GM19043 (cell line): ENCODE measurements around the gene ACVR2A.
A peak's percentile ranks its signal among the peaks of the same experiment; 100 is the strongest.

Source experiments
- ATAC-seq: cut with Tn5 transposase; IDR thresholded peaks from one replicate; pipeline ENCODE4 v1.9.1; 2021; ENCODE audit warnings: low read depth; ENCODE audit not compliant: unreplicated experiment

Gene ACVR2A

DNA sequence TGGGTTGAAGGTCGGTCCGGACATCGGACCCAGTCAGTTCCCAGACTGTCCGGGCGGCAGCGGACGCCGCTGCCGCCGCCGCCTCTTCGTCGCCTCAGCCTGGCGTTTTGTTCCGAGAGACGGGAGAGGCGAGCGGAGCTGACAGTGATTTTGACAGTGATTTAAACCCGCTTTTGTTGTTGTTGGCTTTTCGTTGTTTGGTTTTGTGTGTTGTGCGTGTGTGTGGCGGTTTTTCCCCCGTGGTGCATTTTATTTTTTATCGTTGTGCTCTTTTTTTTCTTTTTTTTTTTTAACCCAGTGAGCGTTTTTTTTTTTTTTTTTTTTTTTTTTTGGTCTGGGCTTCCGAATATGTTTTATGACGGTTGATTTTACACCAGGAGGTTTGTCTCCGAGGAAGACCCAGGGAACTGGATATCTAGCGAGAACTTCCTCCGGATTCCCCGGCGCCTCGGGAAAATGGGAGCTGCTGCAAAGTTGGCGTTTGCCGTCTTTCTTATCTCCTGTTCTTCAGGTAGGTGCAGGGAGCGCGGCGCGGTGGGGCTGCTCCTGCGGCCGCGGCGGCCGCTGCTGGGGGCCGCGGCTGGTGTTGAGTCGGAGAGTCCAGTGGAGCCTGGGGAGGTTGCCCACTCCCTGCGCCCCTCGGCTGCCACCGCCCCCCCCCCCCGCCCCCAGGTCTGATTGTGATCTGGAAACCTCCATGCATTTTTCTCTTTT is at the start of gene ACVR2A:
TSS of gene ACVR2A (plus strand) at position 333 of the 714 bp plus-strand sequence. CDS start at position 457, 124 bp downstream.
- peak; percentile 33 for ATAC-seq

DNA sequence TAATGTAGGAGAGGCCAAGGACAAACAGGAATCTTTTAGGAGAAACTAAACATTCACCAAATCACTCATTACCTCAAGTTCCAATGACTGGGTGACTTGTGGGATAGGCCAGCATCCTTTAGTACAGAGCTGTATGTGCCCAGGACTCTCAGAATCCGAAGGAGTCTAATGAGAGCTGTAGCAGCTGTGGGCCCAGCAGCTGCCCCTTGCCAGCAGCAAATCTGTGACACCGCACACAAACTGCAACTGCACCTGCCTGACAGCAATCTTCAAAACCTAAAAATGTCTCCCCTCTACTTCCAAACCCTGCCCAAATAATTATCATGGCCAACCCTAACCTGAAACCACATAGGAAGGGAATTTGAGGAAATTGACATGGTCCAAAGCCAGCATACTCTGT is 44.5 kb upstream of the ACVR2A start:
- ATAC-seq = no peak

DNA sequence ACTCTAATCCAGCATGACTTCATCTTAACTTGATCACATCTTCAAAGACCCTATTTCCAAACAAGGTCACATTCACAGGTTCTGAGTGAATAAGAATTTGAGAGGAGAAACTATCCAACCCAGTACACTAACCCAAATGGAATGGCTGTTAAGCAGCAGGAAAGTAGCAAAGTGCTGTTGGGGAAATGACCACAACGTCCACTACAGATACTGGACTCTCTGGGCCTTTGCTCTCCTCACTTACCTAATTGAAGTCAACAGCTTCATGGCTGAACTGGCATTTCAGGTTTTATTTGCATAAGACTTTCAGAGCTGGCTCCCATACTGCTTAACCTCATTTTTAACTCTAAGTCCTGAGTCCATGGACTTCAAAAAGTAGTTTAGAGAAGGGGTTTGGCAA is 38.0 kb upstream of the ACVR2A start:
- ATAC-seq = no peak

DNA sequence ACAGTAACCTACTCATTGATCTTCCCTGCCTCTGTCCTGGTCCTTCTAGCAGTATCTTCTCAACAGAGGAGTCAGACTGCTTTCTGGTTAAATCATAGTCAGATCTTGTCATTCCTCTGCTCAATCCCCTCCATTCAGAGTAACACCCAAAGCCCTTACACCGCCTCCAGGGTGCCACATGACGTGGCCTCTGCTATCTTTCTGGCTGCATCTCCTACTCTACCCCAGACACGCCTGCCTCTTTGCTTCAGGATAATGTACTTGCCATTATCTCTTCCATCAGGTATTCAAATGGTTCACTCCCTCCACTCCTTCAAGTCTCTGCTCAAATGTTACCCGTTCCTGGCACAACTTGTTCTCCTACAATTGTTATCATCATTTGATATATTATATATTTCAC is 36.3 kb upstream of the ACVR2A start:
- ATAC-seq = no peak

DNA sequence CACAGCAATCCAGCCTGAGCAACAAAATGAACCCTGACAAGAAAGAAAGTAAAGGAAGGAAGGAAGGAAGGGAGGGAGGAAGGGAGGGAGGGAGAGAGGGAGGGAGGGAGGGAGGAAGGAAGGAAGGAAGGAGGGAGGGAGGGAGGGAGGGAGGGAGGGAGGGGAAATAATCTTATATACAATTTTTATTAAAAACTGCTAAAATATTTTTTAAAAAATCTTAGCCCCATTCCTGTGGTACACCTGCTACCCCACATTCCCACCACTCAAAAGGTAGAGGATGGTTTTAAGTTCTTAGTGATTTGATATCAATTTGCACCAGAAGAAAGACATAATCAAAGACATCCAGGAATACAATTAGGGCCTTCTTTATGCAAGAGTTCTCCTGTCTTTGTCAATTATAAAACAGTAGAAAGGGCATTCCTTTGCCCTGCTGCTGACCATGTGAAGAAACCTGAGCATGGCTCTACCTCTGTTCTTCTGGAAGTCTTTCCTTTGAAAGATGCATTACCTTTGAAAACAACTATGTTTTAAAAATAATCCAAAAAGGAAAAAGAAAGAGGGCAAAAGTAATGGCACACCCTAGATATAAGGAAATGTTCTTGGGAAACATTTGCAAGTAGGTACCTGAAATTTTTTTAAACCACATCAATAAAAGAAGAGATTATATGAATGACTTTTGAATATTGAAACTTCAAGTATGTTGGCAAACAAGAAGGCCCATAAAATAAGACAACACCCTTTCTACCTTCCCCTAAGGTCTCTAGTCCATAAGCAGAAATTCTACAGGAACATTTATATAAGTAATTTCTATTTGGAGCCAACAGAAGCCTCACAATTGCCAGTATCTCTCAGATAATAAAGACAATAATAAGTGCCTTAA is 33.7 kb upstream of the ACVR2A start:
- no peak for ATAC-seq

DNA sequence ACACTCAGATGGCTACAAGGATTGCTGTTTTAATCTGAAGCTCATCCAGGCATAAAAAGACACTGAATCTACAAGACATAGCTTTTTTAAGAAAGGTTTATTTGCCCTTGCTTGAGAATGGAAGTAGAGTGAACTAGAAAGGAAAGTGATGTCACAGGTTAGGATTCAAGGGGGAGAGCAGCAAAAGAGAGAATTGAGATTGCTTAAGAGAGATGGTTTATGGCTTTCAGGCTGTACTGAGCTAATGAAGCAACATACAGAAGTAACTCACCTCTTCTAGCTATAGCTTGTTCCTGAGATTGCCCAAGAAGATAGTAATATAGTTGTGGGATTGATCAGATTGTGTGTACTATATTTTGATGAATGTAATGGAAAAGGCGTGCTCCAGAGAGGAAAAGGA is 26.1 kb upstream of the ACVR2A start:
- ATAC-seq = no peak

DNA sequence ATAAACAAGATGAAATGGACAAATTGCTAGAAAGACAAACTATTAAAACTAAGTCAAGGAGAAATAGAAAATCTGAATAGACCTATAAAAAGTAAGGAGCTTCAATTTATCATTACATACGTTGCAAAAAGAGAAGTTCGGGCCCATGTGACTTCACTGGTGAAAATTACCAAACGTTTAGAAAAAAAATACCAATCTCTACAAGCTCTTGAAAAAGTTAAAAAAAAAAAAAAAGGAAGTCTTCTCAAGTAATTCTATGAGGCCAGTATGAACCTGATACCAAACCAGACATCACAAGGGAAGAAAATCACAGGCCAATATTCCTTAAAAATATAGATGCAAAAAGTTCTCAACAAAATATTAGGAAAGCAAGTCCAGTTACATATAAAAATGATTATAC is 20.2 kb upstream of the ACVR2A start:
- no peak for ATAC-seq

DNA sequence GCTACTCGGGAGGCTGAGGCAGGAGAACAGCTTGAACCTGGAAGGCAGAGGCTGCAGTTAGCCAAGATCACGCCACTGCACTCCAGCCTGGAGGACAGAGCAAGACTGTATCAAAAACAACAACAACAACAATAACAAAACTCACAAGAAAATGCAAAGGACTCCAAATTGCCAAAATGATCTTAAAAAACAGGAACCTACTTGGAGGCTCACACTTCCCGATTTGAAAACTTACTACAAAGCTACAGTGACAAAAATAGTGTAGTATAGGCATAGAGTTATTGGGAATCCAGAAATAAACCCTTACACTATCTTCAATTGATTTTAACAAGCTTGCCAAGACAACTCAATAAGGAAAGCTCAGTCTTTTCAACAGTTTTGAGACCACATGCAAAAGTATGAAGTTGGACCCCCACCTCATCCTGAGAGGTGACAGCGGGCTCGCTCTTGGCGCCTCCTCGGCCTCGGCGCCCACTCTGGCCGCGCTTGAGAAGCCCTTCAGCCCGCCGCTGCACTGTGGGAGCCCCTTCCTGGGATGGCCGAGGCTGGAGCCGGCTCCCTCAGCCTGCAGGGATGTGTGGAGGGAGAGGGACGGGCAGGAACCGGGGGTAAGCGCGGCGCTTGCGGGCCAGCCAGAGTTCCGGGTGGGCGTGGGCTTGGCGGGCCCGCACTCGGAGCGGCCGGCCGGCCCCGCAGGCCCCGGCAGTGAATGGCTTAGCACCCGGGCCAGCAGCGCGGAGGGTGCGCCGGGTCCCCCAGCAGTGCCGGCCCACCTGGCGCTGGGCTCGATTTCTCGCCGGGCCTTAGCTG is 18.3 kb upstream of the ACVR2A start:
- no peak for ATAC-seq

DNA sequence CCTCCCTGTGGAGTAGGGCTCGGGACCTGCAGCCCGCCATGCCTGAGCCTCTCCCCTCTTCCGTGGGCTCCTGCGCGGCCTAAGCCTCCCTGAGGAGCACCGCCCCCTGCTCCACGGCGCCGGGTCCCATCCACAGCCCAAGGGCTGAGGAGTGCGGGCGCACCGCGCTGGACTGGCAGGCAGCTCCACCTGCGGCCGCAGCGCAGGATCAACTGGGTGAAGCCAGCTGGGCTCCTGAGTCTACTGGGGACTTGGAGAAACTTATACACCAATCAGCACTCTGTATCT is 17.8 kb upstream of the ACVR2A start:
- no peak for ATAC-seq

DNA sequence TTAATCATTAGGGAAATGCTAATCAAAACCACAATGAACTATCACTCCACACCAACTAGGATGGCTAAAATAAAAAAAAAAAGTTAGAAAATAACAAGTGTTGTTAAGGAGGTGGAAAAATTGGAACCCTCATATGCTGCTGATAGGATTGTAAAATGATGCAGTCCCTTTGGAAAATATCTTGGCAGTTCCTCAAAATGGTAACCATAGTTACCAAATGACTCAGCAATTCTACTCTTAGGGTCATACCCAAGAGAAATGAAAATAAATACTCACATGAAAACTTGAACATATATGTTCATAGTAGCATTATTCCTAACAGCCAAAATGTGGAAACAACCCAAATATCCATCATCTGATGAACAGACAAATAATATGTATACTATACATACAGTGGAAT is 15.7 kb upstream of the ACVR2A start:
- ATAC-seq = no peak

DNA sequence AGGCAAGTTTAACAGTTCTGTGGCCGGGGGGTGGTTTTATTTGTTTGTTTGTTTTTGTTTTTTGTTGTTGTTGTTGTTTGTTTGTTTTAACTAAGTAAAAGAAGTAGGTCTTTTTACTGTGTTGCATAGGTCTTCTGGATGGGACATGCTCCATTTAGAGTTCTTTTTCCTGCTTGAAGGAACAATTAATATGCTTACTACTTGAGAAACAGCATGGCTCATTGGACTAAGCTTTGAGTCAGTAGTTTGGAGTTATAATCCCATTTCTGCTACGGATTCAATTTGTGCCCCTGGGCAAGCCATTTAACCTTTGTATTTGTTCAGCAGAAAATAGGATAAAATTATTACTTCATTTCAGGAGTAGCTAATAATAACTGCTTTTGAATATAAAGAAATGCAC is 8.7 kb upstream of the ACVR2A start:
- ATAC-seq = no peak

DNA sequence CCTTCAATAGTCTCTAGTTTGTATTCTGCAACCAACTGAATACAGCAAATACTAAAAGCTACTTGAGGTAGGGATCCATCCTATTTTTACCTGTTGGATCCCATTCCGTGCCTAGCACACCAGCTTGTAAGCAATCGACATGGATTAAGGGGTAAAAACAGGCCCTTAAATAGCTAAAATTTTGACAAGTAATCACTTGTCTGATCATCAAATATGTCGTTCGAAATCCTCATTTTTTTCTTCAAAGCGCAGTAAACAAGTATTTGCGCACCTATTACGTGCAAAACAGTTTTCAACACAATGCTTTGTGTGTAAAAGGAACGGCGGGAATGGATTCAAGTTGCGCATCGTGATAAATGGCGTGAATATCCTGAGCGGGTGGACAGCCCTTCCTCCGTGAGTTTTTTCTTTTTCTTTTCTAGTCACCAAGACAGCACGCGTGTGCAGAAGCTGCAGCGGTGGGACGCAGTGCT is 1.4 kb upstream of the ACVR2A start:
- ATAC-seq = no peak

DNA sequence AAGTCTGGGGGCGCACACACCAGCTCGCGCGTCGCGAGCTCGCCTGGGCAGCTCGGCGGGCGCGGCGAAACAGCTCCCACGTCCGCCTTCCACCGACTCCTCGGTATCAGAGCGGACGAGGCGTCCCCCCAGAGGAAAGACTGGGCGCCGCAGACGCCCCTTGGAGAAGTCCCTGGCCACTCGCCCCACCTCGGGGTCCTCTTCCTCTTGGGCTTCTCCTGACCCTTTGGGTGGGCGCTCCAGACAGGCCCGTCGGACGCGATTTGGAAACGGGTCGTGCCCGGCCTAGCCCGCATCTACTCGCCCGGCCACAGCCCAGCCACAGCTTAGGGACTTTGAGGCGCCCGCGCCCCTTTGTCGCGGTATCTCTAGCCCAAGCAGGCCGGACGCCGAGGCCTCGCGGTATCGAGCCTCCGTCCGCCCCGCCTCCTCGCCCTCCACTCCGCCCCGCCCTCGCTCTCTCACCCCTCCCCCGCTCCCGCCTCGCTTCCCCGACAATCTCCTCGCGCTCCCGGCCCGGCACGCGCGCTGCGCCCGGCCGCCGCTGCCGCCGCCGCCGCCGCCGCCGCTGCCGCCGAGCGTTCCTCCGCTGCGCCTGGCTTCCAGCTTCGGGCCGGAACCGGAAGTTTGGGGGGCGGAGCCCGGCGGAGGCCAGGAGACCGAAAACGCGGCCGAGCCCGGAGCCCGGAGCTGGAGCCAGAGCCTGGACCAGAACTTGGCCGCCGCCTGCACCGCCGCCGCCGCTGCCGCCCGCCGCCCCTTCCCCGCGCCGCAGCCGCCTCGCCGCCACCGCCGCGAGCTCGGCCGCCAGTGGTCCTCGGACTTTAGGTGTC is 749 bp upstream of the ACVR2A start:
- ATAC-seq = peak; percentile 73

DNA sequence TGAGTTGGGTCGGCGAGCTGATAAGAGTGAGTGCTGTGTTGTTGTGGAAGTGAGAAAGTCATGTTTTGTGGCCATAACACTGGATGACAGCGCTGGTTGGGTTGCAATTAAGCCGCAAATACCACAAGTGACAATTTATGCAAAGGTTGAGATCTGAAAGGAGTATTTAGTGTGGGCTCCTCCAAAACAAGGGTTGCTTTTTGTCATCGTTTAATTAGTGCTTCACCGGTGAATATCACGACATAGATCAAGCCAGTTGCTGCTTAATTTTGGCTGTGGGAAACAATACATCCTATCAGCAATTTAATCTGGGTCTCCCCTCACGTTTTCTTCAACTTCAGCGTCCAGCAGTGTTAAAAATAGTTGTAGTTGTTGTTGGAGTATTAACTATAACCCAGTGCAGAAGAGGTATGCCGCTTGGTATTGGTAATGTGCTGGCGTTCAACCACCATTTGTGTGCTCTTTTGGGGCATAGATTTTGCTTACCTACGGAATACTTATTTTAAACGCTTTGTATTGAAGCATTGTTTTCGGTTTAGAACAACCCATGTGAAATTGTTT is 662 bp downstream of the ACVR2A start:
- ATAC-seq = peak; percentile 48

DNA sequence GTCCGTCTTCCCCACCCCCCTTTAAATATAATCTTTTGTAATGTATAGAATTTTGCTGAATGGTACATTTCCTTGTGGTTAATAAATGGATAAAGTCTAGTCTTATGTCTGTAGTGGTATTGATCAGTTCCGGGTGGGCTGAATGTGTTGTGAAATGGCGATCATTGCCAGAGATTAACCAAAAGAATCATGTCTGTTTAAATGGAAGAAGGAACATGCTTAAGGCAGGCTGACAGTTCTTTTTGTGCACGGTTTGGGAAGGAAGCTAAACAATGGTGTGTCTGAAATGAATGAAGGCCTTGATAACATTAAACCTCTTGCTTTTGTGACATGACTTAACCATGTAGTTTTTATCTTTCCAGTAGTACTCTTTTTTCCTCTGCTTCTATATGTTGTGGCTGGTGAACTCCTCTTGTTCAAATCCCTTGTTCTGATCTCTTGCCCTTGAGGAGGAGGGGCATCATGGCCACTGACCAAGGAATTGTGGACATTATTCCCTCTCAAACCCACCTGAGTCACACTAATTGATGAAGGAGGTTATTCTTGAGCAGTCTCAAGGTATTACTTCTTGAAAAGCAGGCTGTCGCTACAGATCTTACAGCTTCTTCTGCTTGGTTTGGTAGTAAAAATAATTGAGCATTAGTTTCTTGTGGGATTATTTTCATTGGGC is 1.7 kb downstream of the ACVR2A start:
- ATAC-seq = no peak

DNA sequence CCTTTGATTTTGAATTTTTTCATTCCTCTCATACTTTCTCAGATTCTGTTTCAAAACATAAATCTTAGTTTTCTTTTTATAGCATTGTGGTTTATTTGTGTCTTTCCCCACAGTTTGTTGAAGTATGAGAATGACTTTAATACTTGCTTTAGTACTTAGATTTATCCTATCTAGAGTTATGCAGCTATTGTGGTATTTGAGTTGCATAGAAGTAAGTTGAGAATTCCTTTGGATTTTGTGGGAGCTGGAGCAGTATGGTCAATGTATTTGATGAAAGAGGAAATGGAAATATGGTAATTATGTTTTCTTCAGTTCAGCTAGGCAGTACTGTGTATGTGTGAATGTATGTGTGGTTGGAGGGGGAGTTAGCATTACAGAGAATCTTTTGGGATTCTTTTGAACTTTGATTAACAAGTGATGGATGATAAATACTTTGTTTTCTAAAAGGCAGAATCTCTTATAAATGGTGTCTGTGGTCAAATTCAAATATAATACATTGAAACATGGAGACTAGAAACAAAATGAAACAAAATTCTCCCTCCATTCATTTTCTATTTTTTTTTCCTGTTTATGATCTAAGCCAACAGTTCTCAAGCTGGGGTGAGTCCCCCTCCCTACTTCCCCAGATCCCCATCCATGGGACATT is 3.0 kb downstream of the ACVR2A start:
- ATAC-seq = no peak

DNA sequence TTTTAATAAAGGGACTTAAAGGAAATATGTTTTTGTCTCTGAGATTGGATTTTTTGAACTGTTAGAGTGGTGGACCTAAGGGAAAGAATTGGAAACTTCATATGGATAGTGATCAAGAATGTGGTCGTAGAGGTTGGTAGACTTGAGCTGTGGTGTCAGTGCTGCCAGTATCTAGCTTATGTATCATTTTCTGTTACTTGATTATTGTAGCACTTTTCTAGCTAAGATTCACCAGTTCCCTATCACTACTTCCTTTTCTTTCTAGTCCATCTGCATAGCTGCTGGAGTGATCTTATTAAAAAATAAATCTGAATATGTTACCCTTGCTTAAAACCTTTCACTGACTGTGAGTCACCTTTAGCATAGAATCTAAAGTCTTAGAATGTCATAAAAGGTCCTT is 6.0 kb downstream of the ACVR2A start:
- ATAC-seq = no peak

DNA sequence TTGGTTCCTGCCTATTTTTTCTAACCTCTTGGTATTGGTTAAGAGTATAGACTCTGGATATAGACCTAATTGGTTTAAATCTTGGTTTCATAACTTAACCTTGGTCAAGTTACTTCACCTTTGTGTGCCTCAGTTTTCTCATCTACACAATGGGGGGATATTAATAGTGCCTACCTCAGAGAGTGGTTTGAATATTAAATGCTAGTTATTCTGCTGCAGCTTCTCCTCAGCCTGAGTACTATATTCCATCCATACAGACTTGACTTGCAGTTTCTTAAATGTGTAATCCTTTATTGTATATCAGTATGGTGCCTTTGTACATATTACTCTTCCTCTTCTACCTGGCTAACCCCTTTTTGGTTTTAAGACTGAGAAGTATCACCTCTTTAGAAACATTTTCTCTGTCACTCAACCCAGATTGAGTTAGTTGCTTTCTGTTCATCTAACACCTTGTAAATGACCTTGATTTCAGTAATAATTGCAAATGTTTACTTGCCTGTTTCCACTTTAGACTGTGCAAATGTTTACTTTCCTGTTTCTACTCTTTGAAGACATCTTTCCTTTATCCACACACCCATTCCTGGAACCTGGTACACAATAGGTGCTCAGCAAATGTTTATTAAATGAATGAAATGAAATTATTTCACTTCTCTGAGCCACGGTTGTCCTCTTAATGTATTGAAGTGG is 6.6 kb downstream of the ACVR2A start:
- no peak for ATAC-seq
